T-helper 17 cell (primary cell): ENCODE data around the gene EML1. TPM values are rescaled to one million over a fixed set of nuclear protein-coding genes. Genes with fewer than 3 reads are reported as not detected.
A peak's percentile ranks its signal among the peaks of the same experiment; 100 is the strongest.

Experiments
- ATAC-seq: fragments of 150-1000 bp; cut with Tn5 transposase; 2 replicates; pipeline ENCODE4 v1.10.0; 2021; ENCODE audit warnings: mild to moderate bottlenecking, moderate library complexity
- DNase-seq, 3 donors: peaks; one replicate each; pipeline versions ENCODE4 v3.0.0 to v3.0.0-alpha.2; 2020 to 2021
- H3K9me3 ChIP-seq: one replicate; pipeline ENCODE4 v1.7.0; 2013; ENCODE audit warnings: low read length, mild to moderate bottlenecking; ENCODE audit not compliant: control insufficient read depth, poor library complexity, severe bottlenecking
- H3K27ac Mint-ChIP-seq: one replicate; pipeline ENCODE4 v1.8.0; 2022; ENCODE audit warnings: mild to moderate bottlenecking, moderate library complexity, mixed read lengths
- H3K27me3 Mint-ChIP-seq: one replicate; pipeline ENCODE4 v1.8.0; 2022; ENCODE audit warnings: mixed read lengths
- H3K36me3 Mint-ChIP-seq: one replicate; pipeline ENCODE4 v1.8.0; 2022; ENCODE audit warnings: low read depth, mixed read lengths
- H3K4me1 Mint-ChIP-seq: one replicate; pipeline ENCODE4 v1.8.0; 2022; ENCODE audit warnings: mild to moderate bottlenecking, mixed read lengths
- H3K4me3 Mint-ChIP-seq: one replicate; pipeline ENCODE4 v1.8.0; 2022; ENCODE audit warnings: mild to moderate bottlenecking, moderate library complexity, mixed read lengths
- total RNA-seq, 4 donors: library from RNA in 2 of 4; stranded (reverse) in 2 of 4; gene quantifications; one replicate each; pipeline ENCODE4 v1.2.3 and lab custom pipeline; 2022 to 2026

Gene EML1
- total RNA-seq, 2 donors from 2014 or later, result 0.27 TPM; not detected in 1

DNA sequence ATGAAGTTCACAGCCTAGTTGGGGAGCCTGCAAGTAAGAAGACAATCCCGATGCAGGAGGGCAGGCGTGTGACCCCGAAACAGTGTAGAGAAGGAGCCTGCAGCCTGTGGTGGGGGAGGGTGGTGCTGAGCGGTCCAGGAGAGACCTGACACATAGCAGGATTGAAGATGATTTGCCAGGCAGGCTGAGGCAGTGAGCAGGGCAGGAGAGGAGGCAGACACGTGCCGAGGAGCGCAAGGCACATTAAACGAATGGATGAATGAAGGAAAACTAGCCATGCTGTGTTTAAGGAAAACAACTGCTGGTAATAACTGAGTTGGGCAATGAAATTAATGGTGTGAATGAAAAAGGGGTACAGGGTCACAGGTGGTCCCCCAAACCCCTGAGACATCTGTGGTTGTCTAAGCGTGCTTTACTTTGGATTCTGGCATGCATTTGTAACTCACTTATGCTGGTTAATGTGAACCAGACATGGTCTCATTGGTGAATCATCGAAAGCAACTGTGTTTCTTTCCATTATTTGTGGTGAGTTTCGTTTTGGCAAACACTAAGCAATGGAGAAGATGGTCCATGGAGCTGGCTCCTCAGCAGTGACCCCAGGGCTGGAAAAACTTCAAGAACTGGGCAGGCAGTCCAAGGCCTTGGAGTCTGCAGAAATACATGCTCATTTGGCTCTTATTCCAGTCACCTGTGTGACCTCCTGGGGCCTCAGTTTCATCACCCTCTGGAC lies 175.1 kb downstream of the EML1 start:
- Mint-ChIP-seq H3K27me3 (peaks cover 64% of the 10 kb centered on the region), H3K4me1 (peaks cover 9% of the 10 kb centered on the region), H3K4me3 (no peak overlapping the region), H3K27ac (no peak overlapping the region), H3K36me3 (no peaks in the 10 kb centered on the region)
- DNase-seq (no peak), ATAC-seq (no peak)
- H3K9me3 ChIP-seq, result no peaks in the 10 kb centered on the region

DNA sequence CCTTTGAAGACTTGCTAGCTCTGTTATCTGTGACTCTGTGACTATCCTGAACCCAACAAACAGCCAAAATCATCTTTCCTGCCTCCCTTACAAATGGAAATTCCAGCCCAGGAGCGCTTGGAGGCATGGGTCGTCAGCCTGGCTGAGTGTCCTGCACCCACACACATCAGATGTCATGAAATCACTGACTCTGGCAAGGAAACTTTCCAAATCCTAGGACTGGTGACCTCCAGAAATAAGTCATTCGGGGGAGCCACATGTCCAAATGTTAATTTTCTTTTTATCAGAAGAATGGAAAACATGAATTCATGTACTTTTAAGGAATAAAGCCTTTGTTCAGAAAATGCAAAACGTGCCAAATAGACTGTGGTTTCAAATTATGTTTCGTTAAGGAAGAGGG lies 175.7 kb downstream of the EML1 start:
- no peak for ATAC-seq
- Mint-ChIP-seq H3K4me1 (peaks cover 9% of the 10 kb centered on the region), H3K36me3 (no peaks in the 10 kb centered on the region), H3K4me3 (no peak overlapping the region), H3K27ac (no peak overlapping the region), H3K27me3 (peaks cover 58% of the 10 kb centered on the region)
- DNase-seq, result no peak
- H3K9me3 ChIP-seq, result no peaks in the 10 kb centered on the region

DNA sequence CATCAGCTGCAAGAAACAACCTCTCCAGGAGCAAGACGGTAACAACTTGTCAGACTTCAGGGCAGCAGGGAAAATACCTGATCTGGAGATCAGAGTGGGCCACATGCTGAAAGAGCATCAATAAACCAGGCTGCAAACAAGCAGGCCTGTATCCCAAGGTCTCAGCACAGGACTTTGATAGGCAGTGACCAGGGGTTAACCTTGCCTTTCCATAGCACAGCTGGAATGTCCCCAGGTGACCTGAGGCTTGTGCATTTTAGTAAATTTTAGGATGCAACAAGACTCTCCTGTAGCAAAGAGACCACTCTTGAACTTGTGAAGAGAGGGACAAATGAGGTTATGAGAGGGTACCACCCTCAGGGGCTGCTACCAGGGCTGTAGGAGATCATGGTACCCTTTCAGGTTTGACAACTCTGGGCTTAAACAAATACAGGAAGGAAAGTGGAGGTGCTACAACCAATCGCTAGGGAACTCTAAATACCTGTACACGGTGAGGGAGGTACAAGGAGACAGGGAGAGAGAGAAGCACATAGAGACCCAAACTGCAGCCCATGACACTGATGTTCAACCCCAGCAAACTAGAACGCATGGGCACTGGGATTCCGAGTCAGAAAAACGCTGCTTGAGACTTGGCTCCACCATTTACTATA lies 176.6 kb downstream of the EML1 start:
- ATAC-seq, result no peak
- peak overlapping the region; percentile 67 for H3K4me3 Mint-ChIP-seq
- peak overlapping the region; percentile 75 for H3K27ac Mint-ChIP-seq
- peaks cover 50% of the 10 kb centered on the region for H3K27me3 Mint-ChIP-seq
- no peak for DNase-seq
- no peaks in the 10 kb centered on the region for H3K9me3 ChIP-seq
- no peaks in the 10 kb centered on the region for H3K36me3 Mint-ChIP-seq
- H3K4me1 Mint-ChIP-seq, result peaks cover 9% of the 10 kb centered on the region

DNA sequence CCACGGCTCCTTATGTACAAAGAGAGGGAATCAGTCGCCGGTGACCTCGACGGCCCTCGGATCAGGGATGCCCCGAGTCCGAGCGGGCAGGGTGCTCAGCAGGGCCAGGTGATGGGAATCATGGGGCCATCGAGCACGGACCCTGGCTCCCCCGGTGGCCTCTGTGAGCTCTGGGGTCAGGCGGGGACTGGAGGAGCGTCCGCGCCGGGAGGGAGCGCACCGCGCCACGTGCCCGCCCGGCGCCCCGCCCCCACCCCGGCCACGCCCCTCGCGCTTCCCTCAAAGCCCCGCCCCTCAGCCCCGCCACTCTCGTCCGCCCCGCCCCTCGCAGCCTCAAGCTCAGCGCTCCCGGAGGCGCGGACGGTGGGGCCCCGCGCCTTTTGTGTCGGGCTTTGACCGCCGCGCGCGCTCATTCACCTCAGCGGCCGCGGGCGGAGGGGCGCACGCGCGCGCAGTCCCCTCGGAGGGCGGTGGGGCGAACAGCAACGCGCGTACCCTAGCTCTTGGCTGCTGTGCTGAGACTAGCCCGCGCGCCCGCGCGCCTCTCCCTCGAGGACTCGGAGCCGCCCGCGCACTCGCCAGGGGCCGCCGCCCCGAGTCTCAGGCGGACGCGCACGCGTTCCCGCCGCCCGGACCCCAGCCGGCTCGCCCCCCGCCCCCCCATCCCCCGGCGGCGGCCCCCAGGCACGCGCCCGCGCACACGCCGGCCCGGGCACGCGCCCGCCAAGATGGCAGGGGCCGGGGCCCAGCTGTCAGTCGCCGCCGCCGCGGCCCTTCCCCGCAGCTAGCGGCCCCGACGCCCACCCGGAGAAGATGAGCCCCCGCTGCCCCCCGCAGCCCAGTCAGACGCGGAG lies 178.1 kb downstream of the EML1 start:
- Mint-ChIP-seq H3K4me1 (peaks cover 9% of the 10 kb centered on the region), H3K27ac (no peak overlapping the region), H3K4me3 (peak overlapping the region; percentile 96), H3K36me3 (no peaks in the 10 kb centered on the region), H3K27me3 (peaks cover 38% of the 10 kb centered on the region)
- peak; percentile 90 for ATAC-seq
- peak; percentile 71 to 81 (median 78) for DNase-seq
- no peaks in the 10 kb centered on the region for H3K9me3 ChIP-seq

DNA sequence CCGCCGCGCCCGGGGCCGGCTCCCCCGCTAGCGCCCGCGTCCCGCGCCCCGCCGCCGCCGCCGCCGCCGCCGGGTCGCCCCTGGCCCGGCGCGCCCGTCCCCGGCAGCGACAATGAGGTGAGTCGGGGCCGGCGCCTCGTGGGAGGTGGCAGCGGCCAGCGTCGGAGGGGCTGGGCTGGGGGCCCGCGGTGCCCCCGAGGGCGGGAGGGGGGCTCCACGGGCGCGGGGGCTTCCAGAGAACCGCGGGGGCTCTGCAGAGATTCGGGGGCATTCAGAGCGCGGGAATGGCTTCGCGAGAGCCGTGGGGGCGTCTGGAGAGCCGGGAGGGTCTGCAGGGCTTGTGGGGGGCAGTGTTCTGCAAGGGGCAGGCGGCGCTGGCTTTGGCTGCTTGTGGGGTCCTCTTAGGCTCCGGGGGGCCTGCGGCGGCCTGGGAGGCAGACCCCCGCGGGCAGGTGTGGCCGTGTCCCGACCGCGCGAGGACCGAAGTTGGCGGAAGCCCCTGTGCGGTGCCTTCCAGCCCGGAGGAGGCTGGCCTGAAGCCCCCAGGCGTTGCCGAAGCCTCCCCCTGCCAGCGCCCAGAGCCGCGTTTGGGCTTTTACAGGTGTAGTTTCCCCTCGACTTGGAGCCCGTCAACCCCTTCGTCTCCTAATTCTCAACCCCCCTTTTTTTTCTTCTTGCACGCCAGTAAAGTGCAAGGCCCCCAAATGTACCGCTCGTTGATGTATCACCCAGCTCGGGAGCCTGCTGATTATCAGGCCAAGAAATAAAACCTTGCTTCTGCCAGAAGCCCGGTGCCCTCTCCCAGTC lies 178.9 kb downstream of the EML1 start:
- H3K4me1 Mint-ChIP-seq, result peaks cover 9% of the 10 kb centered on the region
- peak overlapping the region; percentile 96 for H3K4me3 Mint-ChIP-seq
- no peaks in the 10 kb centered on the region for H3K36me3 Mint-ChIP-seq
- peak overlapping the region; percentile 86 for H3K27ac Mint-ChIP-seq
- H3K9me3 ChIP-seq, result no peaks in the 10 kb centered on the region
- peaks cover 30% of the 10 kb centered on the region for H3K27me3 Mint-ChIP-seq
- ATAC-seq (peak; percentile 28), DNase-seq (peak in 1 of 3 donors; percentile 18)

DNA sequence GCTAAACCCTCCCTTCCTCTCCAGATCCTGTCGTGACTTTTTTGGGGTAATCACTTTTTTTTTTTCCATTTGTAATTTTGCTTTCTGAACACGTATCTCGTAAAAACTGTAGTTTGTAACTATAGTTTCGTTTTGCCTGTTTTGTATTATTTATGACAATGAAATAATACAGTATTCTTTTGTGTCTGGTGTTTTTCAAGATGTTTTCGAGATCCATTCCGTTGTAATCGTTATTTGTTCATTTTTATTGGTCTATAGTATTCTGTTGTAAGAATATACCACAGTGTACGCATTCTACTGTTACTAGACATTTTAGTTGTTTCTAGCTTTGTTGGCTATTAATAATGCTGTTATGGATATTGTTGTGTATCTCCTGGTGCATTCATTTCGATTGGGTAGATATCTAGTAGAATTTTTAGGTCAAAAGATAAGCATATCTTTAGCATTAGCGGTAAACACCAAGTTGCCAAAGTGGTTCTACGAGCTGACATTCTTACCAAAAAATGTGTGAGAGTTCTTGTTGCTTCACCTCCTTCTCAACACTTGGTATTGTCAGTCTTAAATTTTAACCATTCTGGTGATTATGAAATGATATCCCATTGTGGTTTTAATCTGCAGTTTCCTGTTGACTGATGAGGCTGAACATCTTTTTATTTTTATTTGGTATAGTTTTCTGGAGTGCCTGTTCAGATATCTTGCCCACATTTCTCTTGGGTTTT lies 179.7 kb downstream of the EML1 start:
- H3K27ac Mint-ChIP-seq, result peak overlapping the region; percentile 86
- ATAC-seq (no peak), DNase-seq (no peak)
- H3K36me3 Mint-ChIP-seq, result no peaks in the 10 kb centered on the region
- H3K4me1 Mint-ChIP-seq, result peaks cover 9% of the 10 kb centered on the region
- H3K4me3 Mint-ChIP-seq, result peak overlapping the region; percentile 96
- H3K27me3 Mint-ChIP-seq, result peaks cover 22% of the 10 kb centered on the region
- H3K9me3 ChIP-seq, result no peaks in the 10 kb centered on the region

DNA sequence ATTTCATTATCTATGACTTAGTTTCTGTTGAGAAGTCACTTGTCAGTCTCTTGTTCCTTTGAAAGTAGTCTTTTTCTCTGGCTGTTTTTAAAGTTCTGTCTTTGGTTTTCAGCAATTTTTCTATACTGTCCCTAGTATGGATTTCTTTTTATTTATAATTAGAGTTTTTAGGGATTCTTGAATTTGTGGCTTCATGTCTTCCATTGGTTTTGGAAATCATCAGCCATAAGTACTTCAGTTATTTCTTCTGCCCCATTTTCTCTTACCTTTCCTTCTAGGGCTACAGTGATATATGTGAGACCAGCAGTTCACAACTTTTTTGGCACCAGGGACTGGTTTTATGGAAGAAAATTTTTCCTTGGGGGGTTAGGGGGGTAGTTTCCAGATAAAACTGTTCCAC lies 182.0 kb downstream of the EML1 start:
- no peak for DNase-seq
- Mint-ChIP-seq H3K27ac (no peak overlapping the region), H3K36me3 (no peaks in the 10 kb centered on the region), H3K4me1 (peaks cover 7% of the 10 kb centered on the region), H3K4me3 (no peak overlapping the region), H3K27me3 (peaks cover 4% of the 10 kb centered on the region)
- ATAC-seq, result no peak
- no peaks in the 10 kb centered on the region for H3K9me3 ChIP-seq

DNA sequence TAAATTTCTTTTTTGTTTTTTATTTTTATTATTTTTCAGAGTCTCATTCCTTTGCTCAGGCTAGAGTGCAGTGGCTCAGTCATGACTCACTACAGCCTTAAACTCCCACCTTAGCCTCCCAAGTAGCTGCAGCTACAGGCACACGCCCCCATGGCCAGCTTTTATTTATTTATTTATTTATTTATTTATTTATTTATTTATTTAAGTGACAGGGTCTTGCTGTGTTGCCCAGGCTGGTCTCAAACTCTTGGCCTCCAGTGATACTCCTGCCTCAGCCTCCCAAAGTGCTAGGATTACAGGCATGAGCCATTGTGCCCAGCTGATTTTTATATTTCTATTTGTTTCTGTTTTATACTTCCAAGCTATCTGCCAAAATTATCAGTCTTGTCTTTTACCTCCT lies 182.8 kb downstream of the EML1 start:
- H3K27me3 Mint-ChIP-seq, result no peaks in the 10 kb centered on the region
- H3K36me3 Mint-ChIP-seq, result no peaks in the 10 kb centered on the region
- H3K9me3 ChIP-seq, result no peaks in the 10 kb centered on the region
- no peak for DNase-seq
- no peak overlapping the region for H3K27ac Mint-ChIP-seq
- H3K4me3 Mint-ChIP-seq, result no peak overlapping the region
- ATAC-seq, result no peak
- peaks cover 7% of the 10 kb centered on the region for H3K4me1 Mint-ChIP-seq

DNA sequence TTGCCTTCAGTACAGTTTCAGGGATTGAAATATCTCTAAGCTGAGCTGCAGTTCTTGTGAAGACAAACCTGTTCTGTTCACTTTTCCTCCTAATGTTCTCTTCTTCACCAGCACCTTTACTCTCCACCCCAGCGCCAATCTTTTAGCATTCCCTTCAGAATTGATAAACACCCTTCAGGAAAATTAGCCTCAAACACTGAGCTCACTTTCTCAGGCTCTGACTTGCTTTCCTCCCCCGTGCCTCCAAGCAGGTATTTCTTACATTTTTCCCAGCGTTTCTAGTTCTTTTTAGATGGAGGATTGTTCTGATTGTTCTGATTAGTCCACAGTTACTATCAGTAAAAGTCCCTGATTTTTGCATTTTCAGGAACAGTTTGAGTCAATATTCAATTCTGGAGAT lies 183.5 kb downstream of the EML1 start:
- Mint-ChIP-seq H3K4me3 (no peak overlapping the region), H3K27ac (no peak overlapping the region), H3K27me3 (no peaks in the 10 kb centered on the region), H3K4me1 (peaks cover 7% of the 10 kb centered on the region), H3K36me3 (no peaks in the 10 kb centered on the region)
- no peaks in the 10 kb centered on the region for H3K9me3 ChIP-seq
- ATAC-seq (no peak), DNase-seq (no peak)

DNA sequence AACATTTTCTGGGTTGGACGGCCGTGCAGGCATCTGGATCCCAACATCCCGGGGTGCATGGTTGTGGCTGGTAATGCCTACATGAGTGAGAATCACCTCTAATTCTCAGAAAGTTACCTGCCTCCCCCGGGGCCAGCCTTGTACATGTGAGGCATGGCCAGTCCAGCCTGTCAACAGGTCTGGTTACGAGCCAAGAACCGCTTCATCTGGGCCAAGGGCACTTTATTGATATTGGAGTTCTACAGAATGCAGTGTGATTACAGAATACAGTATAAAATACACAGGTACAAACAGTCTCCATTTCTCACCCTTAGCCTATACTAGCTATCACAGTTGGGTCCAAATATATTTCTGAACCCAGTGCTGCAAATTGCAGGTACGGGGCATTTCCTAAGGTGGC lies 187.1 kb downstream of the EML1 start:
- peaks cover 10% of the 10 kb centered on the region for H3K4me1 Mint-ChIP-seq
- H3K27ac Mint-ChIP-seq, result no peak overlapping the region
- ATAC-seq (no peak), DNase-seq (no peak)
- H3K27me3 Mint-ChIP-seq, result no peaks in the 10 kb centered on the region
- no peaks in the 10 kb centered on the region for H3K36me3 Mint-ChIP-seq
- no peak overlapping the region for H3K4me3 Mint-ChIP-seq
- H3K9me3 ChIP-seq, result no peaks in the 10 kb centered on the region

DNA sequence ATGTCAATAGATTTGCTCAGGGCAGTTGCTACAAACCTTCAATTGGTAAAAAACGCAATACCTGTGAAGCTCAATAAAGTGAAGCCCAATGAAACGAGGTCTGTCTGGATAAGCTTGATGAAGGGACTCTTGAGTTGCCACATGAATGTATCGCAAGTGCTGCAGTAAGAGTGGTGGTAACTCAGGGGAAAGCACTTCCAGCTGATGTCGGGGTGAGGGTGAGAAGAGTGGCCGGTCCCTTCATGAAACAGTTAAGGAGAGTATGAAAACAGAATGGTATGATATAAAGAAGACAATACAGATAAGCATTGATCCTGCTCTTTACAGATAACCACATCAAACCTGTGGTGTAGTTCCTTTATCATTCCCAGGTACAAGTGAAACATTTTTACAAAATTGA lies 188.6 kb downstream of the EML1 start:
- Mint-ChIP-seq H3K27ac (no peak overlapping the region), H3K27me3 (no peaks in the 10 kb centered on the region), H3K36me3 (no peaks in the 10 kb centered on the region), H3K4me1 (peaks cover 10% of the 10 kb centered on the region), H3K4me3 (no peak overlapping the region)
- H3K9me3 ChIP-seq, result no peaks in the 10 kb centered on the region
- no peak for ATAC-seq
- no peak for DNase-seq

DNA sequence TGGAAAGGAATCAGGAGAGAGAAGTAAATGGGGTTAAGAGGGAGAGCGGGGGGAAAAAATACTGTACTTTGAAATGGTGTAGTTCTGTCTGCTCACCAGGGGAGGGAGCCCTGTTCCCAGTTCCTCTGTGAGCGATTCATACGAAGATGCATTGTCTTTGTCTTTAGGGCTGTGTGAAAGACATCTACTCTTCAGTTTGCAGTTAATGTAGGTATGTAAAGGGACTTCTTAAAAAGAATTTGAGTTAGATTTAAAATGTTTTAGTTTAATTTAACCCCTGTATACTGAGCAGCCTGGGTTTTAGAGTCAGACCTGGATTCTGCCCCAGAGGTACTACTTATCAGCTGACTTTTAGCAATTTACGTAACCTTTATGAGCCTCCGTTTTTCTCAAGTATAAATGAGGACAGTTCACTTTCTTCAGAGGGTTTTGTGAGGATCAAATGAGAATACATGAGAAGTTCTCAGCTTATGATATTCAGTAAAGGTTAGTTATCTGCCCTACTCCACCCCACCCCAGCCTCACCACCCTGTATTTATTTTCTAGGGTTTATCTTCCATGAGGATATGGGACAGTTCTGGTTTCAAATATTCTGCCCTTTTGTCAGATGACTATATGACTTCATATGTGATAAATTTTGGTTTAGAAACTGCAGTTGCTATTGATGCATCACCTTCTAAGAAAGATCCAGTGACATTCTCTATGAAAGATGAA lies 189.5 kb downstream of the EML1 start:
- Mint-ChIP-seq H3K36me3 (no peaks in the 10 kb centered on the region), H3K27ac (peak overlapping the region; percentile 3), H3K27me3 (no peaks in the 10 kb centered on the region), H3K4me3 (no peak overlapping the region), H3K4me1 (peaks cover 10% of the 10 kb centered on the region)
- H3K9me3 ChIP-seq, result no peaks in the 10 kb centered on the region
- ATAC-seq, result peak; percentile 99
- DNase-seq, result peak; percentile 35 to 53 (median 48)
